Erythroblast (primary cell): ENCODE data around the gene ABHD2.
"Not testable (repeated sequence)": the region's sequence is repeated elsewhere in the genome, so short reads cannot be mapped to it uniquely, and the experiment has no call there.

Experiments used
- DNase-seq, 2 experiments: peaks; one replicate each; lab custom pipeline; 2025; lab: John Stamatoyannopoulos, UW
- GATA1 ChIP-seq: IDR thresholded peaks from 2 replicates; pipeline ENCODE4 v1.6.1; 2011; ENCODE audit warnings: low read depth, mild to moderate bottlenecking, control low read depth, low read length, moderate library complexity
- POLR2A ChIP-seq: IDR thresholded peaks from 2 replicates; pipeline ENCODE4 v1.6.1; 2011; ENCODE audit warnings: mild to moderate bottlenecking, low read length

ABHD2 gene

DNA sequence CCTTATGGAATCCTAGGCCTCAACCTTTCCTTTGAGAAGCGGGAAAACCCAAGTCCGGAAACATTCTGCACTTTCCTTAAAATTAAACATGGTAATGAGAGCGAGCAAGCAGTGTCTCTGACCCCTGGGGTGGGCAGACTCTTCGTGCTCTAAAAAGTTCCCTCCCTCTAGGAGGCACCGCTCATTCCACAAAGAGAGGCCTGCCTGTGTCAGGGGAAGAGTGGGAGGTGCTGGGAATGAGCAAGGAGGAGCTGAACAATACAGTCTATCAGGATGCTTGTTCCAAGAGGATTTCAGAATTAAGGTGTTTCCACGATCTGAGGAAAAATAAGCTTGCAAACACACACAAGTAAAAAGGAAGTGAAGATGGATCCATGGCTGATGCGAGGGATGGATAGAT, 139.2 kb downstream of the ABHD2 start:
- no peak for DNase-seq
- TF ChIP-seq GATA1 (no peak), POLR2A (no peak)

DNA sequence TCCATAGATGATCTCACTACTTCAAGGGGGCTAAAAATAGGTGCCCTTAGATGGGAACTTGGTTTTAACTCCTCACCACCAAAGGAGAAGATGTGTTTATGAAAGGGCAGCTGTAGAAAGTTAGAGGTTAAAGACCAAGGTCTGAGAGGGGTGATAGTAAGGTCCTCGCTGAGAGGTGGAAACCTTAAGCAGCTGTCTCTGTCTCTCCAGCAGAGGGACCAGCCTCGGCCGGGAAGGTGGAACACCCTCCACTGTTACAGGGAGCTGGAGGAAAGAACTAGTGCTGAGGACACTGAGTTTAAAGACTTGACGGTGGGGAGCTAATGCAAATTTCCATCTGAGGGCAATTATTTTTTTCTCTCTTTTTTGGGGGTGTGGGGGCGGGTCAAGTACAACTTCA, 142.0 kb downstream of the ABHD2 start:
- TF ChIP-seq POLR2A: no peak

DNA sequence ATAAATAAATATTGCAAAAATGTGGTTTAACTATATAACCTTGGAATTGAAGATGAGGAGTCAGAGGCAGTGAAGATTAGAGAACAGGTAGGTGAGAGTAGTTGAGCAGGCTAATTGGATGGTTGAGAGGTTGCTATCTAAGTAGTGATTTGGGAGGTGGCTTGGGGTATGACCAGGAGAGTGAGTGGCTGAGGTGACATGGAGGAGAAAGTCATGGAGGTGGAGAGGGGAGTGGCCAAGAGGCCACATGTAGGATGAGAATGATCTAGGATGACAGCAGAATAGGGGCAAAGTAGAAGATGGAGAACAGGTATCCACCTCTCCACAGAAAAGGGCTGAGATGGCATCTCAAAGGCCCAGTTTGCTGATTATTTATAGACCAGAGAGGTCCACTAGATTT, 143.6 kb downstream of the ABHD2 start:
- TF ChIP-seq POLR2A: no peak
- DNase-seq: no peak

More for the DNA sequence above, 142.0 kb downstream of the ABHD2 start:
- no peak for DNase-seq

DNA sequence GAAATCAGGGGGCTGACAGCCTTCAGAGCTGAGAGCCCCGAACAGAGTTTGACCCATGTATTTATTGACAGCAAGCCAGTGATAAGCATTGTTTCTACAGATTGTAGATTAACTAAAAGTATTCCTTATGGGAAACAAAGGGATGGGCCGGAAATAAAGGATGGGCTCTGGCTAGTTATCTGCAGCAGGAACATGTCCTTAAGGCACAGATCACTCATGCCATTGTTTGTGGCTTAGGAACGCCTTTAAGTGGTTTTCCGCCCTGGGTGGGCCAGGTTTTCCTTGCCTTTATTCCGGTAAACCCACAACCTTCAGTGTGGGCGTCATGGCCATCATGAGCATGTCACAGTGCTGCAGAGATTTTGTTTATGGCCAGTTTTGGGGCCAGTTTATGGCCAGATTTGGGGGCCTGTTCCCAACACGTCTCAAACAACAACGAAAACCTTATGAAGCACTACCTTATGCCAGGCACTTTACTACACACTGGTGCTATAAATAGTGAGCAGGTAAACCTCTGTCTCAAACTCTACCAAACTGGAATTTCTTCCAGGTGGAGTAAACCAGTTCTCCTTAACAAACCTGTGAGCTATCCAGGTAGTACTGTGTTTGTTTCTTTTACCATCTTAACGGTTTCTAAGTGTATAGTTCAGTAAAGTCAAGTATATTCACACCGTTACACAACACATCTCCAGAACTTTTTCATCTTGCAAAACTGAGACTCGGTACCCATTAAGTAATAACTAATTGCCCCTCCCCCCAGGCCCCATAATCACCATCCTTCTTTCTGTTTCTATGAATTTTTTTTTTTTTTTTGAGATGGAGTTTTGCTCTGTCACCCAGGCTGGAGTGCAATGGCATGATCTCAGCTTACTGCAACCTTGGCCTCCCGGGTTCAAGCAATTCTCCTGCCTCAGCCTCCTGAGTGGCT, 151.9 kb downstream of the ABHD2 start:
- not testable (repeated sequence) for DNase-seq

DNA sequence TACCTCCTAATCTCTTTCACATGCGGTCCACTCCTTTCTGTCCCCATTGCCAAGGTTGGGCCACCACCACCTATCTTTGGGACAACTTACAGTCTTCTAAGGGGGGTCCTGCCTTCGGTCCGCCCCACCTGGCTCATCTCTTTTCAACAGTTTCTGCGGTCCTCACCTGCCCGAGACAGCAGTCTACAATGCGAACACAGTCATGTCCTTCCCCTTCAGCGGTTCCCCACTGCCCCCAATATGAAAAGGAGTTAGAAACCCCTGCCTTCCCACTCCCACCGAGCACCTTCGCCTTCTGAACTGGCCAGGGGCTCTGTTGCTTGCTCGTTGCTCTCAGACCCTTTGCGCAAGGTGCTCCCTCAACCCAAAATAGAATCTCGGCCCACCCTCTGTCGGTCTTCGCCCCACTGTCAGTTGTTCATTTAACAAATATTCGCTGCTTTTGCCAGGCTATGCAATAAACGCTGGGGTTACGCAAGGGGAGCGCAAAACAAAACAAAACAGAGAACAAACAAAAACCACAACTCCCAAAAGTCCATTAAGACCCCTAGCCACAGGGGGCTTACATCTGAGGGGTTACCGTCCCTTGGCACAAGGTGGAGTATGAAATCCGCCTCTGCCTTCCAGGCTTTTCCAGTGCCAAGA, 154.9 kb downstream of the ABHD2 start:
- no peak for DNase-seq
- no peak for TF ChIP-seq POLR2A

DNA sequence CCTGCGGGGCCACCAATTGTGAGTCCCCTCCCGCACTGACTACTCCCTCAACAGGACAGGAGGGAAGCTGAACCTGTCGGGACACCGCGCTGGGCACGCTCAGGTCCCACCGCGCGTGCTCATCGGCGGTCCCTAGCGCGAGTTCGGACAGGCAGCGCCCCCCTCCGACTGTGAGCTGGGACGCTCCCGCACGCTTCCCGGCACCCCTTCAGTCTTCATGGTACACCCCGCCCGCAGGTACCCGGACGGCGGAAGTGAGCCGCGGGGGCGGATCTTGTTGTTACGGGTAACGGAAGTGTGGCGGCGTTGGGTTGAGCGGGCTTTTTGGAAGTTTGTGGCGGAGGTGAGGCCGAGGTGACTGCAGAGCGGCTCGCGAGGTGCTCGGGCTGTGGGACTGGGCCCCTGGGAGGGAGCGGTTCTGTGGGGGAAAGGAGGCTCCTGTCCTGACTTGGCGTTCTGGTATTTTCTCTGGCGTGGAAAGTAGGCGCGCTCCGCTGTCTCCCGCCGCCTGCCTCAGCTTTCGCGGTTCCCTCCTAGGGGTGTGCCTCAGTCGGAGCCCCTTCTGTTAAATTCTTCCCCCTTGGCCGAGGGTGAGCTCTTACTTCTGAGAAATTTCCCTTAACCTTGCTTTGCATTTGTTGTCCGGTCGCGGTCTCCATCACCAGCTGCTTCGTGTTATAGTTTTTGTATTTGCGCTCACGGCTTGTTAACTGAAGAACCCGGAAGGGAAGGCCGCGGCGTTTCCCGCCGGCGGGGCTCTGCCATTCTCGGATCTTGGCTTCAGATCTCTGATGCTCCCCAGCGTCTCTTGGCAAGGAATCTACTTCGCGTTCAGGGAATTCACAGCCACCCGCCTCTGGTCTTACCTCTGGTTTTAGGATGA, 155.7 kb downstream of the ABHD2 start, which contains the start of gene FANCI:
Gene FANCI, plus strand, starts transcription at position 289 of the 883 bp plus-strand sequence. CDS start 3,669 bp downstream, outside the sequence.
- TF ChIP-seq POLR2A: peak; percentile 88
- TF ChIP-seq GATA1: no peak

DNA sequence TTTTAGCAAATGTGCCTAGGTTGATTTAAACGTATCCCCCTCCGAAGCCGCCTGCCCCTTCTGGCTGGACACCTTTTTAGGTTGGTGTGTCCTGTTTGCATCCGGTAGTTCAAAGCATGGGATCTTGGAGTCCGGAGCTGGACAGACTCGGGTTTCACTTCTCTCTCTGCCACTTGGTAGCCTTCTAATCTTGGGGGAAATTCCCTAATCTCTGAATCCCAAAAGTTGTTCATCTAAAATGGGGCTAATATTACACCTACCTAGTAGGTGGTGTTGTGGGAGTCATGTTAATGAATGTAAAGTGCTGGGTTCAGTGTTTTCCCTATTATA, 156.3 kb downstream of the ABHD2 start:
- DNase-seq: no peak
- TF ChIP-seq GATA1 (no peak), POLR2A (no peak)

More for the DNA sequence above, 155.7 kb downstream of the ABHD2 start, which contains the start of gene FANCI:
- DNase-seq: peak; percentile 97

DNA sequence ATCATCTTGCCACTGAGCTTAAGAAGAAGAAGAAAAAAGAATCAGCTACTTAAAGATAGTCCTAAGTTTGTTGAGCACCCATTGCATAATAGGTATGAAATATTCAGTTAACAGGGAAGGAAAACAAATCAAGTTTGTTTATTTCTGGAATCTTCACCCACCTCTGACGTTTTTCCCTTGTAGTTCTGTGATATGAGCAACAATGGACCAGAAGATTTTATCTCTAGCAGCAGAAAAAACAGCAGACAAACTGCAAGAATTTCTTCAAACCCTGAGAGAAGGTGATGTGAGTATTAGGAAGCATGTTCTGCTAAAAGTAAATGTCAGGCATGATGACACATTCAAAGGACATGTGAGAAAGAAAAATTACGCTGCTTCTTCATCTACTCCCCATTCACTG, 159.2 kb downstream of the ABHD2 start:
- no peak for DNase-seq
- no peak for TF ChIP-seq GATA1
- no peak for TF ChIP-seq POLR2A

DNA sequence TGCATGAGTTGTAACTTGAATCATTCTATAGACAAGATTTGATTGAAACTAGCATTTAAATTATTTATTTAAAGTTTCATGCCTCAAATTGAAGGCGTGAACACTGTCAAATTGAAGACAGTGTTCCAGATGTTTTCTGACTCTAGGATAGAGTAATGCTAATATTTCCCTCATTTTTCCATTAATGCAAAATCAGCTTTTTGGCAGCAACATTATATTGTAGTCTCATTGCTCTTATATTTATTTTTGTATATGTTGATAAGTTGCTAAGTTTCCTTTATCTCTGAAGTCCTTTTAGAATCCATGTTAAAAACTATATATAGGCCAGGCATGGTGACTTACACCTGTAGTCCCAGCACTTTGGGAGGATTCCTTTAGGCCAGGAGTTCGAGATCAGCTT, 160.3 kb downstream of the ABHD2 start:
- DNase-seq: no peak
- TF ChIP-seq GATA1 (no peak), POLR2A (no peak)

DNA sequence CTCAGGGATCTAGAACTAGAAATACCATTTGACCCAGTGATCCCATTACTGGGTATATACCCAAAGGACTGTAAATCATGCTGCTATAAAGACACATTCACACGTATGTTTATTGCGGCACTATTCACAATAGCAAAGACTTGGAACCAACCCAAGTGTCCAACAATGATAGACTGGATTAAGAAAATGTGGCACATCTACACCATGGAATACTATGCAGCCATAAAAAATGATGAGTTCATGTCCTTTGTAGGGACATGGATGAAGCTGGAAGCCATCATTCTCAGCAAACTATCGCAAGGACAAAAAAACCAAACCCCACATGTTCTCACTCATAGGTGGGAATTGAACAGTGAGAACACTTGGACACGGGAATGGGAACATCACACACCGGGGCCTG, 161.9 kb downstream of the ABHD2 start:
- not testable (repeated sequence) for DNase-seq
